HG03378 (cell line): ENCODE measurements around the gene CFAP410.

Experiments used
- ATAC-seq: cut with Tn5 transposase; IDR thresholded peaks from one replicate; pipeline ENCODE4 v1.9.1; 2021; ENCODE audit warnings: mild to moderate bottlenecking, moderate library complexity; ENCODE audit not compliant: unreplicated experiment

CFAP410 gene

GRCh38 chr21:44338971-44339910, at the start of gene CFAP410:
TSS of gene CFAP410 (minus strand) at chr21:44339390. CDS start at chr21:44339194, 196 bp downstream.
- peak; percentile 73 for ATAC-seq

- no peak for ATAC-seq
Observed at GRCh38 chr21:44384968-44385367, 45.8 kb upstream of the CFAP410 start.

GRCh38 chr21:44383216-44383615, 44.0 kb upstream of the CFAP410 start:
- ATAC-seq = no peak

GRCh38 chr21:44382536-44382935, 43.3 kb upstream of the CFAP410 start:
- no peak for ATAC-seq

- no peak for ATAC-seq
Observed at GRCh38 chr21:44381874-44382273, 42.7 kb upstream of the CFAP410 start.

- ATAC-seq = no peak
Observed at GRCh38 chr21:44380876-44381275, 41.7 kb upstream of the CFAP410 start.

GRCh38 chr21:44379991-44380865, 41.0 kb upstream of the CFAP410 start:
- ATAC-seq = no peak

GRCh38 chr21:44379515-44379848, 40.3 kb upstream of the CFAP410 start:
- no peak for ATAC-seq

- ATAC-seq = no peak
Observed at GRCh38 chr21:44378646-44379514, 39.7 kb upstream of the CFAP410 start.

- no peak for ATAC-seq
Observed at GRCh38 chr21:44377922-44378645, 38.9 kb upstream of the CFAP410 start.

GRCh38 chr21:44377201-44377921, 38.2 kb upstream of the CFAP410 start:
- ATAC-seq = no peak

- no peak for ATAC-seq
Observed at GRCh38 chr21:44376606-44377005, 37.4 kb upstream of the CFAP410 start.

GRCh38 chr21:44375761-44376241, 36.6 kb upstream of the CFAP410 start:
- ATAC-seq = no peak

GRCh38 chr21:44375281-44375651, 36.1 kb upstream of the CFAP410 start:
- ATAC-seq = no peak

- ATAC-seq = no peak
Observed at GRCh38 chr21:44374601-44375280, 35.6 kb upstream of the CFAP410 start.

- ATAC-seq = no peak
Observed at GRCh38 chr21:44372616-44373015, 33.4 kb upstream of the CFAP410 start.

GRCh38 chr21:44371596-44371995, 32.4 kb upstream of the CFAP410 start:
- no peak for ATAC-seq

GRCh38 chr21:44370786-44371410, 31.7 kb upstream of the CFAP410 start:
- no peak for ATAC-seq
